GM18907 (cell line): Measurements from ENCODE around the gene THAP11.
A peak's percentile ranks its signal among the peaks of the same experiment; 100 is the strongest.

Experiments
- ATAC-seq: cut with Tn5 transposase; IDR thresholded peaks from one replicate; pipeline ENCODE4 v1.9.1; 2021; ENCODE audit warnings: mild to moderate bottlenecking, moderate library complexity; ENCODE audit not compliant: unreplicated experiment

The THAP11 gene

DNA sequence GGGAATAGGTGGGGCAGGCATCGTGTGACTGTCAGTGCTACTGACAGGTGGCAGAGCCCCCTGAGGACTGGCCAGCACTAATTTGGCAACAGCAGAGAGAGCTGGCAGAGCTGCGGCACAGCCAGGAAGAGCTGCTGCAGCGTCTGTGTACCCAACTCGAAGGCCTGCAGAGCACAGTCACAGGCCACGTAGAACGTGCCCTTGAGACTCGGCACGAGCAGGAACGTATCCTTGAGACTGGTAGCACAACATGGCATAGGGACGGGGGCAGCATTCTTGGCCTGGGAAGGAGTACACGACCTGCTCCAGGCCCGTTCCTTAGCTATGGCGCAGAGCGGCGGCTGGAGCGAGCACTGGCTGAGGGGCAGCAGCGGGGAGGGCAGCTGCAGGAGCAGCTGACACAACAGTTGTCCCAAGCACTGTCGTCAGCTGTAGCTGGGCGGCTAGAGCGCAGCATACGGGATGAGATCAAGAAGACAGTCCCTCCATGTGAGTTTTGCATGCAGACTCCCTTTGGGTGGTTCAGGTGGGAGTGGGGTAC is 39.6 kb downstream of the THAP11 start:
- ATAC-seq, result no peak

- no peak for ATAC-seq
Observed at GRCh38 chr16:67882374-67883145, 40.4 kb downstream of the THAP11 start.

DNA sequence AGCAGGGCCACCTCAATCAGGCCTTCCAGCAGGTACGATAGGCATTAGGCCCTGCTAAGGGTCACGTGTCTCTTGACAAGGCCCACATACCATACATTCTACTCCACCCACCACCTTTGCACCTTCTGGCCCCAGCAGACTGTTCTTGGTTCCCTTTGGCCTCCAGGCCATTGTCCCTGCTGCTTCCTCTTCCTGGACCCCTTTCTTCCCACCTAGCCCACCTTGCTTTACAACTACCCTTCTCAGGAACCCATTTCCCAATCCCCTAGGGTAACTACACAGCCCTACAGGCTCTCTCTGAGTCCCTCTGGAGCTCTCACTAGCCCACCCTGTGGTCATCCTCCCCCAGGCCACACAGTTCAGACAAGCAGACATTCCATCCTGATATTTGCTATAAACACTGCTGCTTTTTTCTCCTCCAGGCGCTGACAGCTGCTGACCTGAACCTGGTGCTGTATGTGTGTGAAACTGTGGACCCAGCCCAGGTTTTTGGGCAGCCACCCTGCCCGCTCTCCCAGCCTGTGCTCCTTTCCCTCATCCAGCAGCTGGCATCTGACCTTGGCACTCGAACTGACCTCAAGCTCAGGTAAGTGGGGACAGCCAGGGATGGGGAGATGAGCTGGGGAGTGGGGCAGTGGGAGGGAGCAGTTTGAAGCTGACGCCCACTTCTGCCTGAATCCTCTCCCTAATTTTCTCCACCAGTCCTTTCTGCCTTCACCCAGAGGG is 41.2 kb downstream of the THAP11 start:
- no peak for ATAC-seq

DNA sequence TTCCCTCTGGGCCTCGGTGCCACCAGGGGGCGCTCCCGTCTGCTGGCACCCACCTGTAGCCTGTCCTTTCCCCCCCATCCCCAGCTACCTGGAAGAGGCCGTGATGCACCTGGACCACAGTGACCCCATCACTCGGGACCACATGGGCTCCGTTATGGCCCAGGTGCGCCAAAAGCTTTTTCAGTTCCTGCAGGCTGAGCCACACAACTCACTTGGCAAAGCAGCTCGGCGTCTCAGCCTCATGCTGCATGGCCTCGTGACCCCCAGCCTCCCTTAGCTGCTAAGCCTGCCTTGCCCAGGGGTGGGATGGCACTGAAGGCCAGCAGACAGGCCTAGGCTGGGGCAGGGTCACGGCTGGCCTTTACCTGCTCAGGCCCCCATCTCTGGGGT is 41.7 kb downstream of the THAP11 start:
- ATAC-seq, result no peak

DNA sequence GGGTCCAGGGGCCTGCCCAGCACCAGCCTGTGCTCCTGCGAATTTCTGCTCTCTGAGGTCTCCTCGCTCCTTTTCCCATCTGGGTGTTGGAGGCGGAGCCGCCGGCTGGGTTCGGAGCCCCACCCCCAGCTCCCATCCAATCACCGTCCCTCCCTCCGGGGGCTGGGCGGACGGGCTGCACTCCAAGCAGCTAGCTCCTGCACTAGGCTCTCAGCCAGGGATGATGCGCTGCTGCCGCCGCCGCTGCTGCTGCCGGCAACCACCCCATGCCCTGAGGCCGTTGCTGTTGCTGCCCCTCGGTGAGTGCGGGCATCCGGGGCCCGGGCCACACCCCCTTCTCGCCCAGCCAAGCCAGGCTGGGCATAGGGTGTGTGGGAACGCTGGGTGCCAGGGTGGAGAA is 42.6 kb downstream of the THAP11 start, which contains the start of gene NRN1L:
NRN1L (plus strand) TSS at position 202 of the 400 bp plus-strand sequence; CDS start at position 221, 19 bp downstream.
- ATAC-seq, result no peak

DNA sequence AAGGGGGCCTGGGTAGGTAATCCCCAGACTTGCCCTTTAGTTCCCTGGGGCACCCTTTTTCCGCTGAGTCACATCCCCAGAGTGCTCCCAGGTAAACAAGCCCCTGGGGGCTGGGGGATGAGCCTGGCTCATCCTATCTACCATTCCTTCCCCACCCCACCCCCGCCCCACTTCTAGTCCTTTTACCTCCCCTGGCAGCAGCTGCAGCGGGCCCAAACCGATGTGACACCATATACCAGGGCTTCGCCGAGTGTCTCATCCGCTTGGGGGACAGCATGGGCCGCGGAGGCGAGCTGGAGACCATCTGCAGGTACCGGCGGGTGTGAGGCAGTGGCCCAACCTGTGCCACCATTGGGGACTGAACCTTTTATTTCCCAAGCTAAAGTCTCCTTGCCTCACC is 43.4 kb downstream of the THAP11 start:
- ATAC-seq, result no peak

DNA sequence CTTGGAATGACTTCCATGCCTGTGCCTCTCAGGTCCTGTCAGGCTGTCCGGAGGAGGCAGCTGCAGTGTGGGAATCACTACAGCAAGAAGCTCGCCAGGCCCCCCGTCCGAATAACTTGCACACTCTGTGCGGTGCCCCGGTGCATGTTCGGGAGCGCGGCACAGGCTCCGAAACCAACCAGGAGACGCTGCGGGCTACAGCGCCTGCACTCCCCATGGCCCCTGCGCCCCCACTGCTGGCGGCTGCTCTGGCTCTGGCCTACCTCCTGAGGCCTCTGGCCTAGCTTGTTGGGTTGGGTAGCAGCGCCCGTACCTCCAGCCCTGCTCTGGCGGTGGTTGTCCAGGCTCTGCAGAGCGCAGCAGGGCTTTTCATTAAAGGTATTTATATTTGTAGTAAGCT is 43.9 kb downstream of the THAP11 start:
- no peak for ATAC-seq

DNA sequence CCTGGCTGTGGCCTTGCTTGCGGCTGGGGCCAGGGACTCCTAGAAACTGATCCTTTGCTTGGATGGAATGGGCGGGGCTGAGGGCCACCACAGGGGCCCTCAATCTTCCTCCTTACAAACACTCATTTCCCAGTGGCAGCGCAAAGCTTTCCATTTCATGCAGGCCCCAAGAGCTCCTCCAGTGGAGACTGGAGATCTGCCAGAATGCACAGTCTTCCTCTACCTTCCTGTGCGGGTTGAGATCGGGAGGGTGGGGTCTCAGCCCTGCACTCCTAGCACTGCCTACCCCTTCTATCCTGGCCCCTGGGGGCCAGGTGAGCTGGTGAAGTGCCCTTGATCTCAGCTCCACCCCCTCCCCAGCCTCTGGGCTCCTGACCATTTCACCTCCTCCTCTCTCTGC is 44.3 kb downstream of the THAP11 start:
- no peak for ATAC-seq

DNA sequence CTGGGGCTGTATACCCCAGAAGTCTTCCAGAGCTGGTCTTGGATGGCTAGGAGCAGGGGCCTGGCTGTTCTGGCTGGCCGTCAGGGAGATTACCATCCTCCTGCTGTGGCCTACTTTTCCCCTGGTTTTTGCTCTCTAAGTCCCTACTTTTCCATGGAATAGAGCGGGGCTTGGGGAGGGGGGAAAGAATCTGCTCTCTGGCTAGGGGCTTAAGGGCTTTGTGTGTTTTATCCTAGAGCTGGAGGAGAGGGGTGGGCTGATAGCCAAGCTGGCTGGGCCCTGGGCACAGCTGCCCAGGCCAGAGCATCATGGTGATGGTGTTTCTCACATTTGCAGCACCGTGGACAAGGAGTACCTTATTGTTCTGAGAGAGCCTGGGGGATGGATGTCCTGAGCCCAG is 46.2 kb downstream of the THAP11 start:
- ATAC-seq, result no peak

- no peak for ATAC-seq
Observed at GRCh38 chr16:67892375-67892774, 50.3 kb downstream of the THAP11 start.

DNA sequence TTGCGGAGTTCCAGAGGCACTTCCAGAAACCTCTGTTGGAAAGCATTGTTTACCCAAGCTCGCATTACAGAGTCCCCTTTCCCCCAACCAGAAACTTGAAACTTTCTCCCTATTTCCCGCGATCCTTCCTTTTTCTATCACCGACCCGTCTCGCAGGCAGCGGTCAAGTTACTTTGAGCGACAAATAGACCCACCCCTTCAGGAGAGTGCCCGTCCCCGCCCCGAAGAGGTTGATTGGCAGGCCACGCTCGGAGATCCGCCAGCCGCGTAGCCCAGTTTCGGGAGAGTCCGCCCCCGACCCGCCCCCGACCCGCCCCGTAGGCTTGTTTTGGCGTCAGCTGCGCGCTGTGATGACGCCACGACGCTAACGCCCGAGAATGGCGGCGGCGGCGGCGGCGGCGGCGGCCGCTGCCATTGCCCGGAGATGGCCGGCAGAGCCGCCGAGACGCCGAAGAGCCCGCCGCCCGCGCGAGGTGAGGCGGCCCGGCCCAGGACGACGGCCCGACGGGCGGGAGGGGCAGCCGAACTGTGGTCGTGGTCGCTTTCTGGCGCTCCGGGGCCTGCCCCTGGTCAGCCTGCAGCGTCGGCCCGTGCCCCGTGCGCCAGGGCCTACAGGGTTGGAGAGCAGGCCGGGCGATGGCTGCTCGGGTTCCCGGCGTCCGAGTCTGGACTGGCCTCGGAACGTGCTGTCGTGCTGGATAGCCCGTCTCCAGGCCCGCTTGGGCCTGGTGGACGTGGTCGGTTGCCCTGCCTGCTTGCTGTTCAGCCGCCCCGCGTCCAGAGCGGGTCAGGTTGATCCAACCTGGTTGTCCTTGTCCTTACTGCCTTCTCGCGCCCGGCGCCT is 51.0 kb downstream of the THAP11 start, which contains the start of gene PSKH1:
PSKH1 (plus strand) TSS at position 356 of the 844 bp plus-strand sequence. CDS start 15,496 bp downstream, outside the sequence.
- ATAC-seq, result peak; percentile 84
